A673 (cell line): ENCODE measurements around the gene PAX7. TPM values are rescaled to one million over a fixed set of nuclear protein-coding genes. Genes with fewer than 3 reads are reported as not detected.

Experiments used
- BruUV-seq: library from RNA; stranded (reverse); fragments of 400-500 nt; replicated peaks from 2 replicates; lab custom pipeline; 2021; lab: Mats Ljungman, UMichigan
- CTCF ChIA-PET: fragments of 300-600 bp; sonication (Branson Sonifier 250); formaldehyde crosslinking; loops from one replicate; lab custom pipeline; 2022; ENCODE audit warnings: antibody characterized with exemption; lab: Charles Lee
- POLR2A ChIA-PET: fragments of 300-600 bp; sonication (Branson Sonifier 250); formaldehyde crosslinking; loops from one replicate; lab custom pipeline; 2022; ENCODE audit warnings: antibody characterized with exemption; ENCODE audit not compliant: low non-redundant PET; lab: Charles Lee
- DNase-seq: peaks from one replicate; pipeline ENCODE4 v3.0.0-alpha.2; 2015; ENCODE audit warnings: low spot score
- H3K27ac ChIP-seq: fragments of 200-600 bp; sonication (generic); 2 replicates; pipeline ENCODE4 v1.5.1; 2016; ENCODE audit warnings: mixed run types, low read depth, mild to moderate bottlenecking, mixed read lengths, antibody characterized with exemption, low read length; ENCODE audit not compliant: poor library complexity, severe bottlenecking
- H3K27me3 ChIP-seq: fragments of 200-600 bp; sonication (generic); replicated peaks from 2 replicates; pipeline ENCODE4 v1.6.1; 2017; ENCODE audit warnings: mixed run types, low read depth, mild to moderate bottlenecking, mixed read lengths, antibody characterized with exemption, low read length; ENCODE audit not compliant: insufficient read depth, poor library complexity
- H3K36me3 ChIP-seq: fragments of 200-600 bp; sonication (generic); 2 replicates; pipeline ENCODE4 v1.6.1; 2016; ENCODE audit warnings: mixed run types, mild to moderate bottlenecking, mixed read lengths, antibody characterized with exemption, low read length; ENCODE audit not compliant: insufficient read depth, poor library complexity, severe bottlenecking
- H3K4me1 ChIP-seq: fragments of 200-600 bp; sonication (generic); 2 replicates; pipeline ENCODE4 v1.6.1; 2017; ENCODE audit warnings: mixed run types, mild to moderate bottlenecking, mixed read lengths, antibody characterized with exemption, low read length; ENCODE audit not compliant: insufficient read depth, poor library complexity, severe bottlenecking
- H3K4me3 ChIP-seq: fragments of 200-600 bp; sonication (generic); 2 replicates; pipeline ENCODE4 v1.5.1; 2016; ENCODE audit warnings: low read depth, mixed run types, mild to moderate bottlenecking, mixed read lengths, low read length; ENCODE audit not compliant: poor library complexity, severe bottlenecking
- H3K9me3 ChIP-seq: fragments of 200-600 bp; sonication (generic); 2 replicates; pipeline ENCODE4 v1.6.1; 2016; ENCODE audit warnings: mixed run types, low read depth, mild to moderate bottlenecking, mixed read lengths, antibody characterized with exemption, low read length; ENCODE audit not compliant: poor library complexity, severe bottlenecking
- CTCF ChIP-seq: fragments of 300-800, 200-600 bp; sonication (generic); conservative IDR thresholded peaks from 2 replicates; pipeline ENCODE4 v1.5.1; 2017; ENCODE audit warnings: low read depth, mild to moderate bottlenecking, antibody characterized with exemption, low read length, moderate library complexity, mixed read lengths
- EZH2 ChIP-seq: fragments of 200-600 bp; sonication (generic); IDR thresholded peaks from 2 replicates; pipeline ENCODE4 v1.6.1; 2017; ENCODE audit warnings: borderline replicate concordance, low read depth, mild to moderate bottlenecking, mixed read lengths, antibody characterized with exemption, low read length; ENCODE audit not compliant: poor library complexity, severe bottlenecking
- intact Hi-C: fragments of 100-400 bp; cut with micrococcal nuclease; formaldehyde crosslinking; loops from one replicate; pipeline ENCODE4 v1.10.0; 2022; ENCODE audit not compliant: unreplicated experiment
- total RNA-seq: library from RNA; stranded (reverse); gene quantifications from 2 replicates; pipeline ENCODE4 v1.2.3, GENCODE V29; 2021

The PAX7 gene
- total RNA-seq, 1 experiment from 2014 or later: 36.5 TPM

GRCh38 chr1:18769140-18769539 lies 138.5 kb downstream of the PAX7 start:
- no peaks in the 10 kb centered on the region for H3K36me3 ChIP-seq
- POLR2A ChIA-PET: no interaction called here
- peaks cover 42% of the 10 kb centered on the region for H3K27me3 ChIP-seq
- H3K4me3 ChIP-seq: no peak overlapping the region
- no peaks in the 10 kb centered on the region for H3K9me3 ChIP-seq
- CTCF ChIA-PET: no interaction called here
- no peaks in the 10 kb centered on the region for H3K4me1 ChIP-seq
- intact Hi-C loops: no loop called here
- TF ChIP-seq CTCF (no peak), EZH2 (no peak)
- no peak overlapping the region for H3K27ac ChIP-seq
- DNase-seq: no peak
- BruUV-seq: no TSS peak

DNA sequence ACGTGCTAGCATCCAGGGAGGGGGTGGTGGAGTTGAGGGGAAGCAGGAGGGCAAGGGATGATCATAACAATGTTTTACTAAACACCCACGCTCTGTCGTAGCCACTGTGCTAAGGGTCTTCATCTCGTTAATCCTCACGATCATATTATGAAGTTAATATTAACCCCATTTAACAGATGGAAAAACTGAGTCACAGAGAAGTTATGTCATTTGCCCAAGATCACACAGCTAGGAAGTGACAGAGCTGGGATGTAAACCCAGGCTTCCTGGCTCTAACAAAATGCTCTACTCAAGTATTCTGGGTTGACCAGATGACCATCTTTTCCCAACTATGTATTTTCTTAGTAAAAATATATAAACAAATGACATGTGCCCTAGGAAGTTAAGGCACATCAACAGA lies 140.2 kb downstream of the PAX7 start:
- Histone ChIP-seq H3K27ac (no peak overlapping the region), H3K4me1 (no peaks in the 10 kb centered on the region), H3K27me3 (peaks cover 42% of the 10 kb centered on the region), H3K9me3 (no peaks in the 10 kb centered on the region), H3K36me3 (no peaks in the 10 kb centered on the region), H3K4me3 (no peak overlapping the region)
- TF ChIP-seq CTCF: no peak
- TF ChIP-seq EZH2: no peak
- ChIA-PET POLR2A (no interaction called here), CTCF (no interaction called here)
- no peak for DNase-seq
- intact Hi-C loops: no loop called here
- no TSS peak for BruUV-seq

DNA sequence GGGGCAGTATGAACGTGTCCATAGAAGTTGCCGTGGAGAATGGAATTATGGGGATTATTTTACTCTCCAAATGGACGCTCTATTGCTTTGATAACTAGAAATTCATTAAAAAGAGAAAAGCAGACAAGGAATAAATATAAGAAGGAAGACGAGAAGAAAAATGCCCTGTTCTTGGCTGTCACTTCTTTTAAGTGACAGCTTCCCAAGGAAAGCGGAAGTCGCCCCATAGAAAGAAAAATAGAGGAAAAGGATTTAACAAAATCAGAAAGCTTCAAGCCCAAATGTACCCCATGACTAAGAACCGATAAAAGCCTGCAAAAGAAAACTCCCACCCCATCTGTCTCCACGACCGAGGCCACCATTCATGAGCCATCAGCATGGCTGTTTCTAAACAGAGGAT lies 143.1 kb downstream of the PAX7 start:
- ChIA-PET CTCF (no interaction called here), POLR2A (no interaction called here)
- TF ChIP-seq EZH2 (no peak), CTCF (no peak)
- no peak overlapping the region for H3K27ac ChIP-seq
- no peaks in the 10 kb centered on the region for H3K9me3 ChIP-seq
- DNase-seq: no peak
- H3K36me3 ChIP-seq: no peaks in the 10 kb centered on the region
- peaks cover 36% of the 10 kb centered on the region for H3K27me3 ChIP-seq
- no TSS peak for BruUV-seq
- H3K4me1 ChIP-seq: no peaks in the 10 kb centered on the region
- H3K4me3 ChIP-seq: no peak overlapping the region
- intact Hi-C loops: no loop called here
